ENCODE measurements around the gene CCDC88C. TPM values are rescaled to one million over a fixed set of nuclear protein-coding genes. Genes with fewer than 3 reads are reported as not detected.

CCDC88C gene
- total RNA-seq, 1 experiment from 2014 or later: 19.7 TPM

DNA sequence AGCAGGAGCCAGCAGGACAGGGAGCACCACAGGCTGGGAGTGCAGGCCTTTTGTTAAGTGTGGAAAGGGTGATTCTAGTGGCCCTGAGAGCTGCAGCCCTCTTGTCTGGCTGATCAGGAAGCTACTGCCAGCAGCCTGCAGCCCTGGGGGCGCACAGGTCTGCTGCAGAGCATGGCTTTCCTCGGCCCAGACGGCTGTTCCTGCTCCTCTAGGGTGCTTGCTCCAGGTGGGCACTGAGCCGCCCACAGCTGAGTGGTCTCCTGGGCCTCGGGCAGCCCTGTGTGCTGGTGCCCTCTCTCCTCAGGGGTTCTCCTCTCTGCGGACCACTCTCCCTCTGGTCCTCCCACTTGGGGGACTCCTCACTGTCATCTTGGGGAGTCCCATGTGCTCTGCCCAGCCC lies 18.9 kb downstream of the CCDC88C start:
- Histone ChIP-seq H4K20me1 (ENCODE audit: low read length) (peaks cover 4% of the 10 kb centered on the region; the same call in 1 of the 2 replicates), H3K4me3 (ENCODE audit: low read length) (no peak overlapping the region), H3K27me3 (ENCODE audit: low read length) (no peaks in the 10 kb centered on the region), H3K27ac (ENCODE audit: low read length) (no peak overlapping the region), H3K4me2 (ENCODE audit: low read length) (no peak overlapping the region), H2AFZ (ENCODE audit: low read length) (no peak overlapping the region), H3K4me1 (ENCODE audit: insufficient read depth, low read length) (peaks cover 7% of the 10 kb centered on the region), H3K9me2 (replicated peaks; ENCODE audit: low read length) (no peaks in the 10 kb centered on the region), H3K36me3 (ENCODE audit: low read depth, low read length) (no peaks in the 10 kb centered on the region), H3K79me2 (ENCODE audit: low read length) (peaks cover 89% of the 10 kb centered on the region), H3K9ac (ENCODE audit: low read length) (no peak overlapping the region), H3F3A (ENCODE audit: low read length, unreplicated experiment) (no peaks in the 10 kb centered on the region), H3K9me3 (ENCODE audit: low read length) (no peaks in the 10 kb centered on the region)
- TF ChIP-seq, protein P1, sequence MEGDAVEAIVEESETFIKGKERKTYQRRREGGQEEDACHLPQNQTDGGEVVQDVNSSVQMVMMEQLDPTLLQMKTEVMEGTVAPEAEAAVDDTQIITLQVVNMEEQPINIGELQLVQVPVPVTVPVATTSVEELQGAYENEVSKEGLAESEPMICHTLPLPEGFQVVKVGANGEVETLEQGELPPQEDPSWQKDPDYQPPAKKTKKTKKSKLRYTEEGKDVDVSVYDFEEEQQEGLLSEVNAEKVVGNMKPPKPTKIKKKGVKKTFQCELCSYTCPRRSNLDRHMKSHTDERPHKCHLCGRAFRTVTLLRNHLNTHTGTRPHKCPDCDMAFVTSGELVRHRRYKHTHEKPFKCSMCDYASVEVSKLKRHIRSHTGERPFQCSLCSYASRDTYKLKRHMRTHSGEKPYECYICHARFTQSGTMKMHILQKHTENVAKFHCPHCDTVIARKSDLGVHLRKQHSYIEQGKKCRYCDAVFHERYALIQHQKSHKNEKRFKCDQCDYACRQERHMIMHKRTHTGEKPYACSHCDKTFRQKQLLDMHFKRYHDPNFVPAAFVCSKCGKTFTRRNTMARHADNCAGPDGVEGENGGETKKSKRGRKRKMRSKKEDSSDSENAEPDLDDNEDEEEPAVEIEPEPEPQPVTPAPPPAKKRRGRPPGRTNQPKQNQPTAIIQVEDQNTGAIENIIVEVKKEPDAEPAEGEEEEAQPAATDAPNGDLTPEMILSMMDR (conservative IDR thresholded peaks at IDR 0.05; ENCODE audit: low read depth, low read length): no peak
- no peak for TF ChIP-seq EZH2phosphoT487 (IDR thresholded peaks at IDR 0.05; ENCODE audit: borderline replicate concordance, low read length)
- TF ChIP-seq EZH2 (IDR thresholded peaks at IDR 0.05; ENCODE audit: low read length, unreplicated experiment): no peak
- no TSS peak for BruUV-seq (replicated peaks)
- ChIA-PET CTCF (no interaction called here), POLR2A (ENCODE audit: unreplicated experiment) (no interaction called here)
- DNase-seq (no peak), ATAC-seq (no peak)
- intact Hi-C loops (cut with micrococcal nuclease): no loop called here

DNA sequence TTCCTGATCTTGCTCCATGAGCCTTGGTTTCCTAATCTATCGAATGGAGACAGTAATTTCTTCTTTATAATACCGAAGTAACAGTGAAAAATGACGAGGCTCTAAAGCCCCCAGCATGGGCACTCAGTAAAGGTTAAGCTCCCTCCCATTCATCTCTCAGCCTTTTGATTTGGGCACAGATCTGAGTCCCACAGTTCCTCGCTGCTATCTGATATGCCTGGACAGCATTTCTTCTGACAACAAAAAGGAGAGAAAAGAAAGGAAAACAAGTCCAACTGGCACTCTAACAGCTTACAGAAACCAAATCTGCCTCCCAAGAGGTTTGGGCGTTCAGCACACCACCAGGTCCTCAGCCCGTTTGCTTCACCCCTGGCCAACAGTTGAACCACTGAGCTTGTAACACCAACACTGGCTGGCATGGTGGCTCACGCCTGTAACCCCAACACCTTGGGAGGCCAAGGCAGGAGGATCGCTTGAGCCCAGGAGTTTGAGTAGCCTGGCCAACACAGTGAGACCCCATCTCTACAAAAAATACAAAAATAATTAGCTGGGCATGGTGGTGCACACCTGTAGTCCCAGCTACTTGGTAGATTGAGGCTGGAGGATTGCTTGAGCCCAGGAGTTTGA lies 19.5 kb downstream of the CCDC88C start:
- H3K4me3 ChIP-seq (ENCODE audit: low read length): no peak overlapping the region
- ChIA-PET POLR2A (ENCODE audit: unreplicated experiment) (no interaction called here), CTCF (no interaction called here)
- H3K27ac ChIP-seq (ENCODE audit: low read length): no peak overlapping the region
- no peak overlapping the region for H2AFZ ChIP-seq (ENCODE audit: low read length)
- no peaks in the 10 kb centered on the region for H3K9me3 ChIP-seq (ENCODE audit: low read length)
- H3K9me2 ChIP-seq (replicated peaks; ENCODE audit: low read length): no peaks in the 10 kb centered on the region
- H4K20me1 ChIP-seq (ENCODE audit: low read length): peaks cover 4% of the 10 kb centered on the region; the same call in 1 of the 2 replicates
- H3K9ac ChIP-seq (ENCODE audit: low read length): no peak overlapping the region
- H3K36me3 ChIP-seq (ENCODE audit: low read depth, low read length): no peaks in the 10 kb centered on the region
- no TSS peak for BruUV-seq (replicated peaks)
- no peaks in the 10 kb centered on the region for H3F3A ChIP-seq (ENCODE audit: low read length, unreplicated experiment)
- no peak for TF ChIP-seq EZH2phosphoT487 (IDR thresholded peaks at IDR 0.05; ENCODE audit: borderline replicate concordance, low read length)
- TF ChIP-seq, protein P1 (conservative IDR thresholded peaks at IDR 0.05; ENCODE audit: low read depth, low read length): no peak
- TF ChIP-seq EZH2 (IDR thresholded peaks at IDR 0.05; ENCODE audit: low read length, unreplicated experiment): no peak
- H3K27me3 ChIP-seq (ENCODE audit: low read length): no peaks in the 10 kb centered on the region
- DNase-seq (no peak), ATAC-seq (no peak)
- intact Hi-C loops (cut with micrococcal nuclease): no loop called here
- H3K4me1 ChIP-seq (ENCODE audit: insufficient read depth, low read length): peaks cover 7% of the 10 kb centered on the region
- H3K79me2 ChIP-seq (ENCODE audit: low read length): peaks cover 88% of the 10 kb centered on the region
- no peak overlapping the region for H3K4me2 ChIP-seq (ENCODE audit: low read length)

DNA sequence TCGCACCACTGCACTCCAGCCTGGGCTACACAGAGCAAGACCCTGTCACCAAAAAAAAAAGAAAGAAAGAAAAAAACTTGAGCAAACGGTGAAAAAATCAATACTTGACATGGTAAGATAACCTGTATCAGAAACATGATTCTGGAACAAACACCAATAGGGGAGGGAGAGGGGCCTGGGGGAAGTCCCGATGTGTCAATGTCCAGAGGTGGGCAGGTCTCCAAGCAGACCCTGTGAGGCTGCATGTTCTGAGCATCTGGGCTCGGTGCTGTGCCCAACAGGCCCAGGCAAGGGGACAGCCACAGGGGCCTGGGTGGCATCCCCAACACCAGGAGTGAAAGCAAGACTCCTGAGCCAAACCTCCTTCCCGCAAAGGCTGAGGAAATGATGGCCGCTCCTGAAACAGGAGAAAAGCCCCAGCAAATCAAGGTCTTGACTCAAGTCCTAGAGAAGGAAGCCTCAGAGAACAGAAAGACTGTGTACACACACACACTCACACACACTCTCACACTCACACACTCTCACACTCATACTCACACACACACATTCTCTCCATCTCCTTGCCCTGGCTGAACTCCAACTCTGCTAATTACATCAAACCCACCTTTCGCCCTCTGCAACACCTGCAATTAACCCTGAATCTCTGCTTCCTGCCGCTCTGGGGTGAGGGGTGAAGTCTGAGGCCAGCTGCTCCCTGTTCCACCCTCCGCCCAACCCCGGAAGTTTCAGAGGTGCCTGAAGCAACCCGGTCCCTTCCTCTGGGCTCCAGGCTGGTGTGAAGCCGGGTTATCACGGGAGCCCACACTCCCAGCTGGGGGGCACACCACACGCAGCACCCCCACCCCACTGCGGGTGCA lies 20.4 kb downstream of the CCDC88C start:
- Histone ChIP-seq H2AFZ (ENCODE audit: low read length) (no peak overlapping the region), H3K4me1 (ENCODE audit: insufficient read depth, low read length) (peaks cover 7% of the 10 kb centered on the region), H3K4me3 (ENCODE audit: low read length) (no peak overlapping the region), H3K27ac (ENCODE audit: low read length) (no peak overlapping the region), H3K9me3 (ENCODE audit: low read length) (no peaks in the 10 kb centered on the region), H3K9ac (ENCODE audit: low read length) (no peak overlapping the region), H3F3A (ENCODE audit: low read length, unreplicated experiment) (no peaks in the 10 kb centered on the region), H3K4me2 (ENCODE audit: low read length) (no peak overlapping the region), H3K79me2 (ENCODE audit: low read length) (peaks cover 88% of the 10 kb centered on the region), H3K27me3 (ENCODE audit: low read length) (no peaks in the 10 kb centered on the region), H3K9me2 (replicated peaks; ENCODE audit: low read length) (no peaks in the 10 kb centered on the region), H4K20me1 (ENCODE audit: low read length) (peaks cover 2% of the 10 kb centered on the region; the same call in 1 of the 2 replicates), H3K36me3 (ENCODE audit: low read depth, low read length) (no peaks in the 10 kb centered on the region)
- TF ChIP-seq EZH2 (IDR thresholded peaks at IDR 0.05; ENCODE audit: low read length, unreplicated experiment): no peak
- no peak for TF ChIP-seq EZH2phosphoT487 (IDR thresholded peaks at IDR 0.05; ENCODE audit: borderline replicate concordance, low read length)
- TF ChIP-seq, protein P1 (conservative IDR thresholded peaks at IDR 0.05; ENCODE audit: low read depth, low read length): no peak
- intact Hi-C loops (cut with micrococcal nuclease): no loop called here
- BruUV-seq (replicated peaks): no TSS peak
- ATAC-seq (no peak), DNase-seq (no peak)
- CTCF ChIA-PET: no interaction called here
- POLR2A ChIA-PET (ENCODE audit: unreplicated experiment): no interaction called here

Data from PC-3 (cell line).